ENCODE data around the gene SMYD5.
"Not testable (repeated sequence)": the region's sequence is repeated elsewhere in the genome, so short reads cannot be mapped to it uniquely, and the experiment has no call there.

Gene SMYD5

GRCh38 chr2:73255907-73256617 lies 42.0 kb downstream of the SMYD5 start:
- DNase-seq = no peak
- TF ChIP-seq POLR2A (IDR thresholded peaks at IDR 0.05; ENCODE audit: low read length) (no peak), GATA1 (IDR thresholded peaks at IDR 0.05; ENCODE audit: low read depth, low read length) (no peak)

- TF ChIP-seq GATA1 (IDR thresholded peaks at IDR 0.05; ENCODE audit: low read depth, low read length) = no peak
- TF ChIP-seq POLR2A (IDR thresholded peaks at IDR 0.05; ENCODE audit: low read length) = no peak
- no peak for DNase-seq
These were observed 42.5 kb downstream of the SMYD5 start for GRCh38 chr2:73256618-73256922.

GRCh38 chr2:73257021-73257420 lies 43.0 kb downstream of the SMYD5 start:
- no peak for TF ChIP-seq GATA1 (IDR thresholded peaks at IDR 0.05; ENCODE audit: low read depth, low read length)
- TF ChIP-seq POLR2A (IDR thresholded peaks at IDR 0.05; ENCODE audit: low read length) = no peak

GRCh38 chr2:73257425-73258125 lies 43.5 kb downstream of the SMYD5 start:
- peak; percentile 16 to 33 for DNase-seq
- TF ChIP-seq POLR2A (IDR thresholded peaks at IDR 0.05; ENCODE audit: low read length) (no peak), GATA1 (IDR thresholded peaks at IDR 0.05; ENCODE audit: low read depth, low read length) (no peak)

More at GRCh38 chr2:73257021-73257420, 43.0 kb downstream of the SMYD5 start:
- no peak for DNase-seq

GRCh38 chr2:73258186-73258912 lies 44.3 kb downstream of the SMYD5 start:
- no peak for DNase-seq
- TF ChIP-seq POLR2A (IDR thresholded peaks at IDR 0.05; ENCODE audit: low read length) = no peak
- TF ChIP-seq GATA1 (IDR thresholded peaks at IDR 0.05; ENCODE audit: low read depth, low read length) = no peak

- no peak for TF ChIP-seq GATA1 (IDR thresholded peaks at IDR 0.05; ENCODE audit: low read depth, low read length)
- no peak for TF ChIP-seq POLR2A (IDR thresholded peaks at IDR 0.05; ENCODE audit: low read length)
- DNase-seq = no peak
These were observed 44.8 kb downstream of the SMYD5 start for GRCh38 chr2:73258913-73259215.

GRCh38 chr2:73259276-73259675 lies 45.2 kb downstream of the SMYD5 start:
- TF ChIP-seq GATA1 (IDR thresholded peaks at IDR 0.05; ENCODE audit: low read depth, low read length) (no peak), POLR2A (IDR thresholded peaks at IDR 0.05; ENCODE audit: low read length) (no peak)
- no peak for DNase-seq

- no peak for DNase-seq
- TF ChIP-seq POLR2A (IDR thresholded peaks at IDR 0.05; ENCODE audit: low read length) = no peak
- no peak for TF ChIP-seq GATA1 (IDR thresholded peaks at IDR 0.05; ENCODE audit: low read depth, low read length)
These were observed 45.8 kb downstream of the SMYD5 start for GRCh38 chr2:73259704-73260337.

GRCh38 chr2:73260338-73260984 lies 46.4 kb downstream of the SMYD5 start:
- peak; percentile 63 to 67 for DNase-seq
- TF ChIP-seq POLR2A (IDR thresholded peaks at IDR 0.05; ENCODE audit: low read length) = no peak
- no peak for TF ChIP-seq GATA1 (IDR thresholded peaks at IDR 0.05; ENCODE audit: low read depth, low read length)

GRCh38 chr2:73262108-73262651 lies 48.1 kb downstream of the SMYD5 start:
- no peak for DNase-seq

GRCh38 chr2:73262691-73263429 lies 48.8 kb downstream of the SMYD5 start:
- not testable (repeated sequence) for DNase-seq

More at GRCh38 chr2:73262108-73262651, 48.1 kb downstream of the SMYD5 start:
- TF ChIP-seq GATA1 (IDR thresholded peaks at IDR 0.05; ENCODE audit: low read depth, low read length) (no peak), POLR2A (IDR thresholded peaks at IDR 0.05; ENCODE audit: low read length) (no peak)

GRCh38 chr2:73263540-73264331 lies 49.7 kb downstream of the SMYD5 start:
- no peak for TF ChIP-seq GATA1 (IDR thresholded peaks at IDR 0.05; ENCODE audit: low read depth, low read length)
- no peak for TF ChIP-seq POLR2A (IDR thresholded peaks at IDR 0.05; ENCODE audit: low read length)

More at GRCh38 chr2:73263540-73264331, 49.7 kb downstream of the SMYD5 start:
- DNase-seq = no peak
